Measurements from ENCODE around the gene C4A. TPM values are rescaled to one million over a fixed set of nuclear protein-coding genes. Genes with fewer than 3 reads are reported as not detected.

C4A gene
- total RNA-seq, 2 donors from 2014 or later = 30.2 to 162 TPM

DNA sequence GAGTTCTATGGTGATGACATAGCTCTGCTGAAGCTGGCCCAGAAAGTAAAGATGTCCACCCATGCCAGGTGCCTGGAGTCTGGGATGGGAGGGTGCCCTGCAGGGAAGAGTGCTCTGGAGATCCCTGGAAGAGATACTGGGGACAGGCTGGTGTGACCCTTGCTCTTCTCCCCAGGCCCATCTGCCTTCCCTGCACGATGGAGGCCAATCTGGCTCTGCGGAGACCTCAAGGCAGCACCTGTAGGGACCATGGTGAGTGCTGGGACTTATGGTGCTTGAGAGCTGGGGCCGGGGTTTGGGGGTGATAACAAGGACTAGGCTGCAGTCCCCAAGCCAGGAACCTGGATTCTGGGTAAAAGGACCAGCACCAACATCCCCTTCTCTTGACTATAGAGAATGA lies 38.1 kb upstream of the C4A start:
- H3K36me3 ChIP-seq = no peaks in the 10 kb centered on the region
- no peak overlapping the region for H3K4me3 ChIP-seq
- TF ChIP-seq, protein P1, sequence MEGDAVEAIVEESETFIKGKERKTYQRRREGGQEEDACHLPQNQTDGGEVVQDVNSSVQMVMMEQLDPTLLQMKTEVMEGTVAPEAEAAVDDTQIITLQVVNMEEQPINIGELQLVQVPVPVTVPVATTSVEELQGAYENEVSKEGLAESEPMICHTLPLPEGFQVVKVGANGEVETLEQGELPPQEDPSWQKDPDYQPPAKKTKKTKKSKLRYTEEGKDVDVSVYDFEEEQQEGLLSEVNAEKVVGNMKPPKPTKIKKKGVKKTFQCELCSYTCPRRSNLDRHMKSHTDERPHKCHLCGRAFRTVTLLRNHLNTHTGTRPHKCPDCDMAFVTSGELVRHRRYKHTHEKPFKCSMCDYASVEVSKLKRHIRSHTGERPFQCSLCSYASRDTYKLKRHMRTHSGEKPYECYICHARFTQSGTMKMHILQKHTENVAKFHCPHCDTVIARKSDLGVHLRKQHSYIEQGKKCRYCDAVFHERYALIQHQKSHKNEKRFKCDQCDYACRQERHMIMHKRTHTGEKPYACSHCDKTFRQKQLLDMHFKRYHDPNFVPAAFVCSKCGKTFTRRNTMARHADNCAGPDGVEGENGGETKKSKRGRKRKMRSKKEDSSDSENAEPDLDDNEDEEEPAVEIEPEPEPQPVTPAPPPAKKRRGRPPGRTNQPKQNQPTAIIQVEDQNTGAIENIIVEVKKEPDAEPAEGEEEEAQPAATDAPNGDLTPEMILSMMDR (IDR thresholded peaks at IDR 0.05) = no peak
- peaks cover 12 to 29% of the 10 kb centered on the region in 2 donors for H3K4me1 ChIP-seq (ENCODE audit: control insufficient read depth in 1 of 2, low read depth in 2 of 2)
- DNase-seq (ENCODE audit: low spot score) (no peak), ATAC-seq (ENCODE audit: insufficient number of reproducible peaks, low FRiP score, low read depth) (no peak)
- no peaks in the 10 kb centered on the region for H3K9me3 ChIP-seq
- no peak overlapping the region for H3K27ac ChIP-seq
- H3K27me3 ChIP-seq (replicated peaks; ENCODE audit: insufficient read depth) = no peaks in the 10 kb centered on the region

DNA sequence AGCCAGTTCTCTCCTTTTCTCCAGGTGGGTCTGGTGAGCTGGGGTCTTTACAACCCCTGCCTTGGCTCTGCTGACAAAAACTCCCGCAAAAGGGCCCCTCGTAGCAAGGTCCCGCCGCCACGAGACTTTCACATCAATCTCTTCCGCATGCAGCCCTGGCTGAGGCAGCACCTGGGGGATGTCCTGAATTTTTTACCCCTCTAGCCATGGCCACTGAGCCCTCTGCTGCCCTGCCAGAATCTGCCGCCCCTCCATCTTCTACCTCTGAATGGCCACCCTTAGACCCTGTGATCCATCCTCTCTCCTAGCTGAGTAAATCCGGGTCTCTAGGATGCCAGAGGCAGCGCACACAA lies 36.7 kb upstream of the C4A start:
- no peaks in the 10 kb centered on the region for H3K9me3 ChIP-seq
- peak overlapping the region; percentile 59 for H3K4me3 ChIP-seq
- no peak for ATAC-seq (ENCODE audit: insufficient number of reproducible peaks, low FRiP score, low read depth)
- no peaks in the 10 kb centered on the region for H3K27me3 ChIP-seq (replicated peaks; ENCODE audit: insufficient read depth)
- no peaks in the 10 kb centered on the region for H3K36me3 ChIP-seq
- no peak for DNase-seq (ENCODE audit: low spot score)
- TF ChIP-seq, protein P1 (IDR thresholded peaks at IDR 0.05) = no peak
- H3K4me1 ChIP-seq (ENCODE audit: control insufficient read depth in 1 of 2, low read depth in 2 of 2) = peaks cover 12 to 29% of the 10 kb centered on the region in 2 donors
- H3K27ac ChIP-seq = peak overlapping the region; percentile 94 to 95

DNA sequence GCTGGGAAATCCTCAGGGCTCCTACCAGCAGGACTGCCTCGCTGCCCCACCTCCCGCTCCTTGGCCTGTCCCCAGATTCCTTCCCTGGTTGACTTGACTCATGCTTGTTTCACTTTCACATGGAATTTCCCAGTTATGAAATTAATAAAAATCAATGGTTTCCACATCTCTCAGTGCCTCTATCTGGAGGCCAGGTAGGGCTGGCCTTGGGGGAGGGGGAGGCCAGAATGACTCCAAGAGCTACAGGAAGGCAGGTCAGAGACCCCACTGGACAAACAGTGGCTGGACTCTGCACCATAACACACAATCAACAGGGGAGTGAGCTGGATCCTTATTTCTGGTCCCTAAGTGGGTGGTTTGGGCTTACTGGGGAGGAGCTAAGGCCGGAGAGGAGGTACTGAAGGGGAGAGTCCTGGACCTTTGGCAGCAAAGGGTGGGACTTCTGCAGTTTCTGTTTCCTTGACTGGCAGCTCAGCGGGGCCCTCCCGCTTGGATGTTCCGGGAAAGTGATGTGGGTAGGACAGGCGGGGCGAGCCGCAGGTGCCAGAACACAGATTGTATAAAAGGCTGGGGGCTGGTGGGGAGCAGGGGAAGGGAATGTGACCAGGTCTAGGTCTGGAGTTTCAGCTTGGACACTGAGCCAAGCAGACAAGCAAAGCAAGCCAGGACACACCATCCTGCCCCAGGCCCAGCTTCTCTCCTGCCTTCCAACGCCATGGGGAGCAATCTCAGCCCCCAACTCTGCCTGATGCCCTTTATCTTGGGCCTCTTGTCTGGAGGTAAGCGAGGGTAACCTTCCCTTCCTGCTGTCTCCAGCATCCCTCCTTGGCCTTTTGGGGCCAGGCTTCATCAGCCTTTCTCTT lies 36.1 kb upstream of the C4A start, which contains the start of gene CFB:
Gene CFB, plus strand, starts transcription at position 589 of the 863 bp plus-strand sequence. Its CDS starts 127 bp downstream, at position 716.
- DNase-seq (ENCODE audit: low spot score) (peak; percentile 80), ATAC-seq (ENCODE audit: insufficient number of reproducible peaks, low FRiP score, low read depth) (peak; percentile 84)
- Histone ChIP-seq H3K36me3 (no peaks in the 10 kb centered on the region), H3K9me3 (no peaks in the 10 kb centered on the region), H3K27me3 (replicated peaks; ENCODE audit: insufficient read depth) (no peaks in the 10 kb centered on the region), H3K4me3 (peak within 1 kb of the TSS; percentile 59), H3K4me1 (ENCODE audit: control insufficient read depth in 1 of 2, low read depth in 2 of 2) (peaks cover 12 to 29% of the 10 kb centered on the region in 2 donors), H3K27ac (peak within 1 kb of the TSS; percentile 94 to 95)
- TF ChIP-seq, protein P1 (IDR thresholded peaks at IDR 0.05) = no peak

- H3K4me3 ChIP-seq = peak overlapping the region; percentile 59
- no peaks in the 10 kb centered on the region for H3K9me3 ChIP-seq
- ATAC-seq (ENCODE audit: insufficient number of reproducible peaks, low FRiP score, low read depth) (no peak), DNase-seq (ENCODE audit: low spot score) (no peak)
- peaks cover 3% of the 10 kb centered on the region for H3K36me3 ChIP-seq
- H3K4me1 ChIP-seq (ENCODE audit: control insufficient read depth in 1 of 2, low read depth in 2 of 2) = peaks cover 12 to 29% of the 10 kb centered on the region in 2 donors
- H3K27me3 ChIP-seq (replicated peaks; ENCODE audit: insufficient read depth) = no peaks in the 10 kb centered on the region
- TF ChIP-seq, protein P1 (IDR thresholded peaks at IDR 0.05) = no peak
- peak overlapping the region; percentile 94 to 95 for H3K27ac ChIP-seq
These were observed 35.4 kb upstream of the C4A start for GRCh38 chr6:31946370-31946885.

- Histone ChIP-seq H3K27me3 (replicated peaks; ENCODE audit: insufficient read depth) (no peaks in the 10 kb centered on the region), H3K36me3 (peaks cover 8% of the 10 kb centered on the region), H3K4me1 (ENCODE audit: control insufficient read depth in 1 of 2, low read depth in 2 of 2) (peaks cover 12 to 29% of the 10 kb centered on the region in 2 donors), H3K27ac (no peak overlapping the region), H3K9me3 (no peaks in the 10 kb centered on the region), H3K4me3 (no peak overlapping the region)
- DNase-seq (ENCODE audit: low spot score) = no peak
- TF ChIP-seq, protein P1 (IDR thresholded peaks at IDR 0.05) = no peak
- ATAC-seq (ENCODE audit: insufficient number of reproducible peaks, low FRiP score, low read depth) = no peak
These were observed 34.7 kb upstream of the C4A start for GRCh38 chr6:31947070-31947675.
